DMS53 treated with DMSO at 0.1 percent for 48 hours (cell line): ENCODE data around the gene CACNA2D3.

Experiments used
- DNase-seq: peaks from one replicate; lab custom pipeline; 2025; ENCODE audit not compliant: unreplicated experiment; lab: John Stamatoyannopoulos, UW

The CACNA2D3 gene

DNA sequence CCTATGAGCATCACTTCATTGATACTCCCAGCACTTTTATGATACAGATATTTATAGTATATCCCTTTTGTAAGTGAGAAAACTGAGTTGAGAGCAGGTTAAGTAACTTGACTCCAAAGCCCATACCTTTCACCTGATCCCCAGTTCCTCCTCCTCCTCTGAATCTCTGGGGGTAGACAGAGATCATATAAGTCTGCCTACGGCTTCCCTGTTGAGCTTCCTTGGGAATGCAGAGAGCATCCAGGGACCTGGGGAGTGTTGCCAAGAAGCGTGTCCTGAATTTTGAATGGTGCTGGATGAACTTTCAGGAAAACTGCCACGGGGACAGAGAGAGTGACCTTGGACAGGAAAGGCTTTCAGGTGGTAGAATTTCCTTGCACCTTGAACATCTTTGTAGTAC lies 537.0 kb downstream of the CACNA2D3 start:
- no peak for DNase-seq

DNA sequence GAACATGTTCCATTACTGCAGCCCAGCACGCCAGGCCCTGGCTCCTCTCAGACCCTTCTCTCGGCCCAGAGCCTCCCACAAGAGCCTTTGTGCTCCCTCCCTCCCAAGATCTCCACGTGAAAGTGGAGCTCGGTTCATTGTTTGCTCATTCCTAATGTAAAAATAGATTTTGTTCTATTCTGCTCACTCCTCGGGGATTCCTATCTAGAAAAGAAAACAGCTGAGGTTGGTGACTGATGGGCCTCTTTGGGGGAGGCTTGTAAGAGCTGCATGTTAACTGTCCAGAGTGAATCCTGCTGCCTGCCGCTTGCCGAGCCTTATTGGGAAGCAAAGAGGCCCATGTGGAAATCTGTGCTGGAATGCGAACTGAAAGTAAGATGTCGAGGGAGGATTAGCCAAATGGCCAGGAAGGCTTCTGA lies 538.4 kb downstream of the CACNA2D3 start:
- DNase-seq = no peak

DNA sequence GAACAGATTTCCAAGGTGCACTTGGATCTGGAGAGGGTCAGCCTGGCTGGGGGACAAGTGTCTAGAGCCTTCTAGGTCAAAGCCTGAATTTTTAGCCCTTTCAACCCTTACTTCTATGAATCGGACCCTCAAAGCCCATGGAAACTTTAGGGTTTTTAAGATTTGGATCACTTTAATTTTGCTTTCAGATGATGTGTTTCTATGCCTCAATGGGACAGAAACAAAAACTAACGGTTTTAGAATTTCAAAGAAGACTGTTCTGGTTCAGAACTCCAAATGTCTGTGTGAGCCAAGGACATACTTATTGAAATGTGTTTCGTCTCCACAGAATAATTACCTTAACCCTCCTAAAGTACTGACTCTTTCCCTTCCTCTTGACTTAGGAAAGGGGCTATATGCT lies 538.8 kb downstream of the CACNA2D3 start:
- no peak for DNase-seq

DNA sequence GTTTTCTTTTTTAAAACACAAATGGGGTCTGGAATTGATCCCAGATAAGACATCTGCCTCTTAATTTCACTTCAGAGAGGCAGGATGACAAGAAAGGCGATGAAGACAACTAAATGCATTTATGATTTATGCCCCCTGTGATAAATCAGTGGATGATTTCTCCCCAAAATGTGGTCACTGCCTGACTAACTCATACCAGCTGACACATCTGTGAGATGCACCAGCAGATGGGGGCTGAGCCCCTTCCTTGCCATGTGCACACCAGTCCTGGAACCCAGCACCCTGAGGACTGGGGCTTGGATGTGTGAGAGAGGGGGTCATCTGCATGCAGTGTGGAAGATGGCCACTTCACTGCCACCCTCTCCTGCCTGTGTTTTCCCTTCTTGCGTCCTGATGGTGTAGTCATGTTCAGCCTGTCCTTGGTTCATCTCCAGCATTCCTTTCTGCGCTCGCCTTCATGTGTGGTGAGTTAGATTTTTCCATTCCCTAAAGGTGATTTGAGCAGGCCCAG lies 541.2 kb downstream of the CACNA2D3 start:
- no peak for DNase-seq

DNA sequence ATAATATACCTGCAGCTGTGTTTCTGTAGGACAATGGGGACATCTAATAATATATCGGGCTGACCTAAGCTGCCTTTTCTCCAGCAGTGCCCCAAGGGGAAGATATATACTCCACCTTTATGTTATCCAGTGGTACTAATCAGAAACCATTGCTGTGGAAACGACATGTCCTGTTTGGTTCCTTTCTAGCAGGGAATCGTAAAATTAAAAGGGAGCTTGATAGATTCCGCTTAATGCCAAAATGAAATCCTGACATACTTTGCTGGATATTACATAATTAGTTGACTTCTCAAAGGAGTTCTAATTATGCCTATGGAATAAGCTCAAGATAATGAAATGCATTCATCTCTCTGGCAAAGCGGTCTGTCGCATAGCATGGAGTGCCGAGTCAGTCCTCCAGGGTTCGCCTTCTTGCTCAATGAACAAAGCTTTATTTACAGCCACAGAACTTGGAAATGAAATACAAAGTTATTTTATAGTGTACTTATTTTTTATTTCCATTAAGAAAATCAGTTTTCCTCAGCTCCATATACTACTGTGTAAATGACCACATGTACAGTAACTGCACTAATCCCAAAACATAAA lies 542.8 kb downstream of the CACNA2D3 start:
- DNase-seq = no peak

DNA sequence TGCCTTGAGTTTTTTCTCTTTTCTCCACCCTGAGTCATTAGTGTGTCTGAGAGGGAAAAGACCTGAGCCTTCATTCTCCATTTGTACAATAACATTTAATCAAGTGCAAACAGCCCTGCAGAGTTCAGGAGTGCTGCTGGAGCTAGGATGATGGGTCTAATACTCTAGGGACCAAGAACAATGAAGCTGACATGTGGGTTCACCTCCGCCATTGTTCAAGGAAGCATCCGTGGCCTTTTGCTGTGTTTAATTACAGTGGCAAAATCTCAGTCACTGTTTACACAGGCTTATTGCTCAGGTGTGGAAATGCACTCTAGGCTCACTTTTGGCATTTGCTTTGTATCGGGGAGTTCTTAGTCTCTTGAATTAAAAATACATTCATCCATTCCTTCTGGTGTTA lies 545.9 kb downstream of the CACNA2D3 start:
- DNase-seq = no peak

DNA sequence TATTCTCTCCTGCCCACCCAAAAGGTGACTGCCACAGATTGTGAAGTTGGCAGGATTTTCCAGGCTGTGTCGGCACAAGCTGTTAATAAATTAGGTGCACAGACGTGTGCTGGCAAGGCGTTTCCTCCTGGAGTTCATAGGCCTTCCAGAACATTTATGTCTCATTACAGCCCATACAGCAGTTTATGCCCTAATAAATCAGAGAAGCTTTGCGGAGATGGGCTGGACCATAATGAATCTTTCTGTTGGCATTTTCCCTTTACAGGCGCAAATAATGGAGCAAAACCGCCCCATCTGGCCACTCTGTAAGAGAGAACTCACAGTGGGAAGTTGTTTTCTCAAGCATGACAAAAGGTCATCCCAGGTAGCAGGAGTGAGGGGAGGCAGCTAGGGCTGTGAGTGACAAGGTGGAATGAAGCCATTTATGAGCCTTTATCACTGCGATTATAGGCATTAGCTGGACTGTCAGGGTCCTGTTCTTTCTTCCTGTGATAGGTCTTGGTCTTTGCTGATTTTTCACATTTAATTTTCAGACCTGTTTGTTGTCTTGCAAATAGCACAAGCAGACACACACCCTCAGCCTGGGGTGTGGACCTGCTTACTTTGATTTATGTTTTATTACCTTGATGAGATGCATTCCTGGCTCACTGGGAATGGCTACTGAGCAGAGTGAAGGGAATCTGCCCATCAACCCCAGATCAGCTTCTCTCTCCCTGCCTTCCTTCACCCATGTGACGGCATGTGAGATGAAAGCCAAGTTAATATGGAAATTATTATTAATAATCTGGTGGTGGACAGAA lies 548.0 kb downstream of the CACNA2D3 start:
- DNase-seq = no peak

DNA sequence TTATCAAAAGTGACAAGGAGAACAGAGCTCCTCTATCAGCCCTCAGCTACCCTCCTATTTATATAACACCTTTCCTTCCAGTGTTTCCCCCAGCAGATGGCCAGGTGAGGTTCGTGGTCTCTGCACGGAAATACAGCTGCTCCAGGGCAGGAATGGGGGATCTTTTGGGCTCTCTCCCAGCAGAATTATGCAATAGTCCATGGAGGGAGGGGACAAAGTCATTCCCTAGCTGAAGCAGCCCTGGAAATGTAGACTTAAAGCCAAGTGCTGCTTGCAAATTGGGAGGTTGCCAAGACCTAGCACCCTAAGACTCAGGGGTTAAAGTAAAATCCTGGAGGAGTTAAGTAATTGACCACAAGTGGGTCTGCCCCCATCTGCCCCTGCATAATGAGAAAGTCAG lies 549.2 kb downstream of the CACNA2D3 start:
- no peak for DNase-seq

DNA sequence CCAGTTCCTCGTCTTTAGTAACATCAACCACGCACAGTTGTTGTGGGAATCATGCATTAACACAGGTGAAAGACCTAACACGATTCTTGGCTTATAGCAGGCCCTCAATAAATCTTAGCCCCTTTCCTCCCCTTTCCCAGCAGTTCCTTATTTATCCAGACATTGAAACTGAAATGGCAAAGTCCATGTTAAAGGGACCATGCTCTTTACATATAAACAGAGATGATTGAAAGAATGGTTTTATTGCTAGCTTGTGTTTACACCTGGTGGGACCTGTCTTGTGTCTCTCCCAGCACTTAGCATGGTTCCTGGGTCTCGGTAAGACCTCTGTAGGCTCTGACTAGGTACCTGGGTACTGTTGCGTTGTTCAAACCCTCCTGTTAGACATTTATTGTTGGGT lies 553.7 kb downstream of the CACNA2D3 start:
- no peak for DNase-seq

DNA sequence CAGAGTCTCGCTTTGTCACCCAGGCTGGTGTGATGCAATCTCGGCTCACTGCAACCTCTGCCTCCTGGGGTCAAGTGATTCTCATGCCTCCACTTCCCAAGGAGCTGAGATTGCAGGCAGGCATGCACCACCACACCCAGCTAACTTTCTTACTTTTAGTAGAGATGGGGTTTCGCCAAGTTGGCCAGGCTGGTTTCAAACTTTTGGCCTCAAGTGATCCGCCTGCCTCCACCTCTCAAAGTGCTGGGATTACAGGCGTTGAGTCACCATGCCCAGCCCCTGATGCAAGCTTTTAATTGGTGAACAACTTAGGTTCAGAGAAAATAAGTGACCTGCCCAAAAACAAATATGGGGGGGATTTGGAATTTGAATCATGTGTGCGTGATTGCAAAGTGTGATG lies 559.4 kb downstream of the CACNA2D3 start:
- DNase-seq = no peak

DNA sequence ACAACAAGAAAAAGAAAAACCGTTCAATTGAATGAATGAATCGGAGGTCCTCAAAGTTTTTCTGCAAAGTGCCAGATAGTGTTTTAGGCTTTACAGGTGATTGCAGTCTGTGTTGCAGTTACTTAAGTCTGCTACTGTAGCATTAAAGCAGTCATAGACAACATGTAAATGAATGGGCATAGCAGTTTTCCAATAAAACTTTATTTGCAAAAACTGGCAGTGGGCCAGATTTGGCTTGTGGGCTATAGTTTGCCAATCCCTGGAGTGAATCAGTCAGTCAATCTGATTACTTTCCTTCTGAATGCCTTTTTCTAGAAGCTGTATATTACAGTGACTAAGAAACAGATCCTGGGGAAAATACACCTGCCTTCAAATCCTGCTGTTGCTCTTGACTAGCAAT lies 562.9 kb downstream of the CACNA2D3 start:
- no peak for DNase-seq

DNA sequence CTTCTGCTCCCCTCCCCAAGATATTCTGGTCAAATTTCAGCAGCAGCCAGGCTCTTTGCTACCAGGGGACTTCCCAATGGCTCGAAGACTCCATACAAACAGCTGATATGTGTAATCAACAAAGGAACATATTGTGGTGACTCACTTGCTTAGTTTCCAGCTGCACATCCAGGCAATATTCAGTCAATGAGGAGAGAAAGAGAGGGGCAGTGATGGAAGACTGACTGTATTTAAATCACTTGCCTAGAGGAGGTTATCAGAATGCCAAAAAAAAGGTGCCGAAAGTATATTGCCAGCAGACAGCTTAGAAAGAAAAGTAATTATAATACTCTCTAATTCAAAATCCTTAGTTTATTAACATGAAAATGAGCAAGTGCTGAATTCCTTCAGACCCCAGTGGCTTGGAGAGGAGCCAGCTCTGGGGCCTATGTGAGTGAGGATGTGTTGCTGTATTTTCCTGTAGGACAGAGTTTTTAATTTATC lies 569.0 kb downstream of the CACNA2D3 start:
- DNase-seq = no peak

DNA sequence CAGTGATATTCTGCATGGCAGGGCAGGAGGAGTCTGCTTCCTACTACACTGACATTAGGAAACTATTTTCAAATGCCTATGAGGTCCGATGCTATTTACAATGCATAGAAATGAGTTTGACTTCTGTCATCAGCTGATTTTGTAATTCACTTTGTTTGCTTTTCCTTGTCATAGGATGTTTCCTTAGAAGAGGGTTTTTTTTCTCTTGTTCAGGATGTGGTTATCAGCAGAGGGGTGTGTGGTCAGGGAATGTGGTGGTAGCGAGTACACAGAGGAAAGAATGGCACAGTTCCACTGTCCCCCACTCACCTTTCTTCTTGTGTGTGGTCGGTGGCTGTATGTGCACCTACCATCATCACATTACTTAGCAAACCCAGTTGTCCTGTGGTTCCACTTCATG lies 574.0 kb downstream of the CACNA2D3 start:
- no peak for DNase-seq

DNA sequence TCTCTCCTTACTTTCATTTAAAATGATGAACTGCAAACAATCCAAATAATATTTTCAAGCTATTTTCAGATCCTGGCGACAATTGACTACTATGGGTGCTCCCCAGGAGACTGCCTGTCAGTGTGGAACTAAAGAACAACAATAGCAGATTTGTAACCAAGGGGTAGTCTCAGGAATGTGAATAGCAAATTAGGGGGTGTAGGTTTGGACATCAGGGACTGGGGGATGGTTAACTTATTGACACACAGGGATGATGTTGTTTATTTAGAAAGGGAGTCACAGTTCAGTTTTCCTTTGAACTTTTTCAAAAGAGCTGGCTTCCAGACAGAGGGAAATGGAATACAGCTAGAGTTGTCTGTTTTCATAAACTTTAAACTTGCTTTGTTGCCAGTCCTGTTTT lies 575.7 kb downstream of the CACNA2D3 start:
- DNase-seq = no peak

DNA sequence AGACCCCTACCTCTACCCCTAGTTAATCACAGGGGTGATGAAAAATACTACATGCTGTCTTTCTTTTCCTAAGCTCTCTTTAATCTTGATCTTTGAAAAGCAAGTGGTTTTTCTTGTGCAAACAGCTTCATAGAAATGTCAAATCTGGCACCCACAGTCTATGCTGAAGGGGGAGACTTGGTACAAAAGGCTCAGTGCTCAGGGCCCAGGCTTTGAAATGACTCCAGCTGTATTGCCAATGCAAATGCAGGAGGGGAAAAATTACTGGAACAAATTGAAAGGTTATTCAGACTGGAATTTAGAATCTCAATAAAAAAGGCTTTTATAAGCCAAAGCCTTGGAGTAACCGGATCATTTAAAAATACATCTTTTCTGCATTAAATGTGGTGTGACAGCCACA lies 581.6 kb downstream of the CACNA2D3 start:
- DNase-seq = no peak

DNA sequence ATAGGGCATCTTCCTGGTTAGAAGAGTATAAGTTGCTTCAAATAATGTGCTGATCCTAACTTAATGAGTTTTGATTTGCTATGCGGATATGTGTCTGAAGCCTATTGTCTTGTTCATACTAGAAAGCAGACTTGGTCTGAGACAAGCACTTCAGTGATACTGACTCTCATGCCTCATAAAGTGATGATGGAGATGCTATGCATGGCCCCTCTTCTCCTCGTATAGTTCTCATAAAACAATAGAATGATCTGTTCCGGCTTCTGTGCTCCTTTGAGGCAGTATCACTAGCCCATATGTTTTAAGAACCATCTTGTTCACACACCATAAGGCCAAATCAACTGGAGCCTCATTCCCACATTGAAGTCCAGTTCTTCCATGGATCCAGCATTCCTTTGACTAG lies 583.4 kb downstream of the CACNA2D3 start:
- DNase-seq = no peak

DNA sequence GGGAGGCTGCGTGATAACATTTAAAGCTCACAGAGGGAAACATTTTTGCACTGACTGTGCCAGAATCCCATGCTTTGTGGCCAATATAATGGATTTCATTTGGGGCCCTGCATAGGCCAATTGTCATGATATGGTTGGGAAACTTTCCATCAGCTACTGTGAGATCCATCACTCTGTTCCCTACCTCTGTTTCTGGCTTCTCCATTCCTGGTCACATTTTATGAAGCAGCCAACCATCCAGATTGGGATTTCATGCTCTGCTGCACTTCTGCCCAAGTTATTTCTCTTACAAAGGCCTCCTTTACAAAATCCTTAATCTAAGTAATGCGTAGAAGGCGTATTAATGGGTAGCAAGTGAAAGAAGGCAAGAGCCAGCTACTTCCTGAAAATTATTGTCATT lies 584.4 kb downstream of the CACNA2D3 start:
- DNase-seq = no peak

DNA sequence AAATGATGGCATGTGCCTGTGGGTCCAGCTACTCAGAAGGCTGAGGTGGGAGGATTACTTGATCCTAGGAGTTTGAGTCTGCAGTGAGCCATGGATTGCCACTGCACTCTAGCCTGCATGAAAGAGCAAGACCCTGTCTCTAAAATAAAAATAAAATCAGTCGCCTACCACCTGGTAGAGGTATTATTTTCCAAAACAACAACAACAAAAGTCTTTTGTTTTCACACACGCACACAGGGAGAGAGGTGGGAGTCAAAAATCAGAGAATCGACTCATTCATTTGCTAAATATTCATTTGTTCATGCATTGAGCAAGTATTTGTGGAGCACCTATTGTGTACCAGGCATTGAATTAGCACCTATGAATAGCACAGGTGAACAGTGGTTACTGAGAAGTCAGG lies 587.4 kb downstream of the CACNA2D3 start:
- DNase-seq = no peak

DNA sequence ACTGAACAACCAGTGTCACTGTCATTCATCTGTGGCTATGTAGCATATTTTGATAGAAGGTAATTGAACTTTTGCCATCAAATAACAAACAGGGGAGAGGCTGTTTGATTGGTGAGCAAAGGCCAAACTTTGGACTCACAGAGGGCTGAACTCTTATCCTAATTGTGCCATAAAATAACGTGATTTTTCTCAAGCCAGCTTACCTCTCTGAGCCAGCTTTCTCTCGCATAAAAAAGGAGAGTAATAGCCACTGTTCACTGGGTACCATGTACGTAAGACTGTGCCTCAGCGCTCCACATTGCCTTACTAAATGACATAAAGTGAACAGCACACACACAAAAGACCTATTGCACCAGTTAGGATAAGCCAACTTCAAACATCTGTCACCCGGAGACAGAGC lies 588.6 kb downstream of the CACNA2D3 start:
- DNase-seq = no peak

DNA sequence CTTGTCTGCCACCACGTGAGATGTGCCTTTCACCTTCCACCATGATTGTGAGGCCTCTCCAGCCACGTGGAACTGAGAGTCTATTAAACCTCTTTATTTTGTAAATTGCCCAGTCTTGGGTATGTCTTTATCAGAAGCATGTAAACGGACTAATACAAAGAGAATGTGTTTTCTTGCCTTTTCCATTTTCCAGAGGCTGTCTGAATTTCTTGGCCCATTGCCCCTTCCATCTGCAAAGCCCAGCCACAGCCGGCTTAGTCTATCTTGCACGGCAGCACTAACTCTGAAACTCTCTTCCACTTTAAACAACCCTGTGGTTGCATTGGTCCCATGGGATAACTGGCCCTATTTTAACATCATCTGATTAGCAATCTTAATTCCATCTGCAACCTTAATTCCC lies 590.2 kb downstream of the CACNA2D3 start:
- DNase-seq = no peak

DNA sequence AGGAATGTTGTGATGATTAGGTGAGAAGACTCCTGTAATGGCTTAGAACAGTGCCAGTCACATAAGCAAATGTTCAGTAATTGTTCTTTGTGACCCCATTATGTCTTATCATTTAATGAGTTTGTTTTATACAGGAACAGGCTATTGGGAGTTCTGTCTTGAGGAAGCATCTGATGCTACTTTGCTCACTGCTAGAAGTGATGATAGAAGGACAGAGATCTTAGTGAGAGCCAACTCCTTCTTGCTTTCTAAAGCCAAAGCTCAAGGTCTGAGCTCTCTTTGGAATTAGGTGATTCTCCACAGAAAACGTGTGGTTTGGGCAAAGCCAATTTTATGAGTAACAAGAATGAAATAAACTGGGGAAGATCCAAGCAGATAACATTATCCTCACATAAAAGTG lies 590.7 kb downstream of the CACNA2D3 start:
- no peak for DNase-seq

DNA sequence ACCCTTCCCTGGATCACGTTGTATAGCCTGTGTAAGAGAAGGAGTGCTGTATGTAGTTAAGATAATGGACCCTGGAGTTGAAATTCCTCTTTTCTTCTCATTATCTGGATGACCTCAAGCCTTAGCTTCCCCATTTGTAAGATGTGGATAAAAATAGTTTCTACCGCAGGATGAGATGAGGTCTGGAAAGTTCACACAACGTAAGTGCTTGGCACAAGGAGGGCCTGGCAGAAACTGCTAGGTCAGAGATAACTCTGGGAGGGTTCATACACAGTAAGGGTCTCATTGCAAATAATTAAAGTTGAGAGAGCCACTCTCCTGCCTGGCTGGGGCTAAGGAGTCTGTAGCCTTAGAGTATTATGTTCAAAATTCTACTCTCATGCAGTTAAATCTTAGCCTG lies 591.1 kb downstream of the CACNA2D3 start:
- no peak for DNase-seq

DNA sequence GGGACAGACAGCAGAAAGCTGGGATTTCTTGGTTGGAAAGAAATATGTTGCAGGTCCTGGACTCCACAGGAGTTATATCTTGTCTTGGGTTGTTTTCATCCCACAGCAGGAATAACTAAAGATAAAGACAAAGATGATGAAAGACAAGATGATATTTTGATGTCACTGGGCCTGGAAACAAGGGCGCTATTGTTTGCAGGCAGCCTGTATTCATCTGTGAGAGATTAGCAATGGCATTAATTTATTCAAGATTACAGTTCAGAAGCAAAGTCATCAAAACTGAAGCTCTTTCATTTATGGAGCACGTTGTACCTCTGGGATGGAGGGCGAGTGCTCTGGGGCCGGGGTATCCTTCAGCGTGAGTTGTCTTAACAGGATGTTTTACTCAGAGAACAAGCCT lies 591.7 kb downstream of the CACNA2D3 start:
- DNase-seq = no peak
